ENCODE measurements around the gene ROBO4.

ROBO4 gene

GRCh38 chr11:124886476-124886875 lies 11.2 kb downstream of the ROBO4 start:
- Histone ChIP-seq H3K36me3 (ENCODE audit: control insufficient read depth, low read depth, low read length) (no peaks in the 10 kb centered on the region), H3K9me3 (ENCODE audit: control insufficient read depth, low read depth, low read length) (no peaks in the 10 kb centered on the region), H3K27ac (ENCODE audit: low read length) (no peak overlapping the region), H3K4me1 (ENCODE audit: control insufficient read depth, low read depth, low read length) (no peaks in the 10 kb centered on the region), H3K9ac (ENCODE audit: low read length) (no peak overlapping the region), H3K27me3 (ENCODE audit: control insufficient read depth, insufficient read depth, low read length) (peaks cover 5% of the 10 kb centered on the region), H3K4me3 (ENCODE audit: low read length) (no peak overlapping the region)

- Histone ChIP-seq H3K27me3 (ENCODE audit: control insufficient read depth, insufficient read depth, low read length) (peaks cover 5% of the 10 kb centered on the region), H3K9ac (ENCODE audit: low read length) (no peak overlapping the region), H3K4me3 (ENCODE audit: low read length) (no peak overlapping the region), H3K9me3 (ENCODE audit: control insufficient read depth, low read depth, low read length) (no peaks in the 10 kb centered on the region), H3K36me3 (ENCODE audit: control insufficient read depth, low read depth, low read length) (no peaks in the 10 kb centered on the region), H3K4me1 (ENCODE audit: control insufficient read depth, low read depth, low read length) (no peaks in the 10 kb centered on the region), H3K27ac (ENCODE audit: low read length) (no peak overlapping the region)
These were observed 12.7 kb downstream of the ROBO4 start for GRCh38 chr11:124884869-124885479.

GRCh38 chr11:124884340-124884739 lies 13.3 kb downstream of the ROBO4 start:
- Histone ChIP-seq H3K9me3 (ENCODE audit: control insufficient read depth, low read depth, low read length) (no peaks in the 10 kb centered on the region), H3K4me1 (ENCODE audit: control insufficient read depth, low read depth, low read length) (no peaks in the 10 kb centered on the region), H3K9ac (ENCODE audit: low read length) (no peak overlapping the region), H3K4me3 (ENCODE audit: low read length) (no peak overlapping the region), H3K27ac (ENCODE audit: low read length) (no peak overlapping the region), H3K36me3 (ENCODE audit: control insufficient read depth, low read depth, low read length) (no peaks in the 10 kb centered on the region), H3K27me3 (ENCODE audit: control insufficient read depth, insufficient read depth, low read length) (peaks cover 5% of the 10 kb centered on the region)

GRCh38 chr11:124882339-124883071 lies 15.2 kb downstream of the ROBO4 start:
- H3K9me3 ChIP-seq (ENCODE audit: control insufficient read depth, low read depth, low read length), result no peaks in the 10 kb centered on the region
- no peaks in the 10 kb centered on the region for H3K36me3 ChIP-seq (ENCODE audit: control insufficient read depth, low read depth, low read length)
- no peak overlapping the region for H3K27ac ChIP-seq (ENCODE audit: low read length)
- no peaks in the 10 kb centered on the region for H3K27me3 ChIP-seq (ENCODE audit: control insufficient read depth, insufficient read depth, low read length)
- H3K4me3 ChIP-seq (ENCODE audit: low read length), result no peak overlapping the region
- no peak overlapping the region for H3K9ac ChIP-seq (ENCODE audit: low read length)
- H3K4me1 ChIP-seq (ENCODE audit: control insufficient read depth, low read depth, low read length), result no peaks in the 10 kb centered on the region

- Histone ChIP-seq H3K9ac (ENCODE audit: low read length) (no peak overlapping the region), H3K27me3 (ENCODE audit: control insufficient read depth, insufficient read depth, low read length) (no peaks in the 10 kb centered on the region), H3K4me3 (ENCODE audit: low read length) (no peak overlapping the region), H3K27ac (ENCODE audit: low read length) (no peak overlapping the region), H3K36me3 (ENCODE audit: control insufficient read depth, low read depth, low read length) (no peaks in the 10 kb centered on the region), H3K4me1 (ENCODE audit: control insufficient read depth, low read depth, low read length) (peaks cover 5% of the 10 kb centered on the region), H3K9me3 (ENCODE audit: control insufficient read depth, low read depth, low read length) (no peaks in the 10 kb centered on the region)
These were observed 16.7 kb downstream of the ROBO4 start for GRCh38 chr11:124880958-124881357.

GRCh38 chr11:124880290-124880611 lies 17.4 kb downstream of the ROBO4 start:
- Histone ChIP-seq H3K27ac (ENCODE audit: low read length) (no peak overlapping the region), H3K27me3 (ENCODE audit: control insufficient read depth, insufficient read depth, low read length) (peaks cover 6% of the 10 kb centered on the region), H3K9me3 (ENCODE audit: control insufficient read depth, low read depth, low read length) (no peaks in the 10 kb centered on the region), H3K36me3 (ENCODE audit: control insufficient read depth, low read depth, low read length) (no peaks in the 10 kb centered on the region), H3K9ac (ENCODE audit: low read length) (no peak overlapping the region), H3K4me1 (ENCODE audit: control insufficient read depth, low read depth, low read length) (peaks cover 10% of the 10 kb centered on the region), H3K4me3 (ENCODE audit: low read length) (no peak overlapping the region)

- H3K9me3 ChIP-seq (ENCODE audit: control insufficient read depth, low read depth, low read length), result no peaks in the 10 kb centered on the region
- no peak overlapping the region for H3K9ac ChIP-seq (ENCODE audit: low read length)
- H3K27ac ChIP-seq (ENCODE audit: low read length), result no peak overlapping the region
- peaks cover 10% of the 10 kb centered on the region for H3K4me1 ChIP-seq (ENCODE audit: control insufficient read depth, low read depth, low read length)
- peaks cover 11% of the 10 kb centered on the region for H3K27me3 ChIP-seq (ENCODE audit: control insufficient read depth, insufficient read depth, low read length)
- H3K4me3 ChIP-seq (ENCODE audit: low read length), result no peak overlapping the region
- no peaks in the 10 kb centered on the region for H3K36me3 ChIP-seq (ENCODE audit: control insufficient read depth, low read depth, low read length)
These were observed 18.0 kb downstream of the ROBO4 start for GRCh38 chr11:124879493-124880289.

GRCh38 chr11:124878759-124879492 lies 18.7 kb downstream of the ROBO4 start:
- Histone ChIP-seq H3K4me1 (ENCODE audit: control insufficient read depth, low read depth, low read length) (peaks cover 10% of the 10 kb centered on the region), H3K9ac (ENCODE audit: low read length) (no peak overlapping the region), H3K4me3 (ENCODE audit: low read length) (no peak overlapping the region), H3K9me3 (ENCODE audit: control insufficient read depth, low read depth, low read length) (no peaks in the 10 kb centered on the region), H3K27me3 (ENCODE audit: control insufficient read depth, insufficient read depth, low read length) (peaks cover 18% of the 10 kb centered on the region), H3K27ac (ENCODE audit: low read length) (no peak overlapping the region), H3K36me3 (ENCODE audit: control insufficient read depth, low read depth, low read length) (no peaks in the 10 kb centered on the region)

- Histone ChIP-seq H3K36me3 (ENCODE audit: control insufficient read depth, low read depth, low read length) (no peaks in the 10 kb centered on the region), H3K4me3 (ENCODE audit: low read length) (peak overlapping the region; percentile 77), H3K27ac (ENCODE audit: low read length) (no peak overlapping the region), H3K27me3 (ENCODE audit: control insufficient read depth, insufficient read depth, low read length) (peaks cover 26% of the 10 kb centered on the region), H3K9me3 (ENCODE audit: control insufficient read depth, low read depth, low read length) (no peaks in the 10 kb centered on the region), H3K4me1 (ENCODE audit: control insufficient read depth, low read depth, low read length) (peaks cover 10% of the 10 kb centered on the region), H3K9ac (ENCODE audit: low read length) (no peak overlapping the region)
These were observed 19.5 kb downstream of the ROBO4 start for GRCh38 chr11:124877910-124878758.

GRCh38 chr11:124877631-124877909 lies 20.1 kb downstream of the ROBO4 start:
- H3K27me3 ChIP-seq (ENCODE audit: control insufficient read depth, insufficient read depth, low read length), result peaks cover 32% of the 10 kb centered on the region
- H3K4me3 ChIP-seq (ENCODE audit: low read length), result peak overlapping the region; percentile 77
- no peaks in the 10 kb centered on the region for H3K36me3 ChIP-seq (ENCODE audit: control insufficient read depth, low read depth, low read length)
- H3K9ac ChIP-seq (ENCODE audit: low read length), result no peak overlapping the region
- H3K4me1 ChIP-seq (ENCODE audit: control insufficient read depth, low read depth, low read length), result peaks cover 10% of the 10 kb centered on the region
- H3K9me3 ChIP-seq (ENCODE audit: control insufficient read depth, low read depth, low read length), result no peaks in the 10 kb centered on the region
- H3K27ac ChIP-seq (ENCODE audit: low read length), result no peak overlapping the region
